ENCODE results near the gene LTB4R2.

The LTB4R2 gene

DNA sequence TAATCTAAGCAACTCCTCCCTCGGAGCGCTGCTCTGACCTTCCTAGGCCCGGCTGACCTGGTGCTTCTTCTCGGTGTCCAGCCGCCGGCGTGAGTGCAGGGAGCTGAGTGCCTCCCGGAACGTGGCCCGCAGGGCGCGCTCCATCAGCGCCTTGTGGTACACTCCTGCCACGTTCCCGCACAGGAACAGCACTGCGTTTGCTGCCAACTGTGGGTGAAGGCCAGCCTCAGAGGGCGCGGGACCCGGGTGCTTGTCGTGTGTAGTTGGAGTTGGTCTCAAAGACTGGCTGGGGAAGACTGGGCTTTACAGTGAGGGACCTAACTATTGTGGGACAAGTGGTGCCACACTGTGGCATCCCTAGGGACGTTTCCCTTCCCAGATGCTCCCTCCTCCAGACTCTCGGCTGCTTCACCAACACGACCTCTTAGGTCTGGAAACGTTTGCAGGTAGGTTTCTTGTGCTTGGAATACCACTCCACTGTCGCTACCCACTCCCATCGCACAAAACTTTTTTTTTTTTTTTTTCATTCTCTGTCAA lies 21.9 kb downstream of the LTB4R2 start:
- DNase-seq = no peak
- in situ Hi-C loops (cut with HindIII; ENCODE audit: low pct_ligation_motif_present, low pct_unique_long_range_greater_than_20kb, low sequenced_read_pairs) = no loop called here

DNA sequence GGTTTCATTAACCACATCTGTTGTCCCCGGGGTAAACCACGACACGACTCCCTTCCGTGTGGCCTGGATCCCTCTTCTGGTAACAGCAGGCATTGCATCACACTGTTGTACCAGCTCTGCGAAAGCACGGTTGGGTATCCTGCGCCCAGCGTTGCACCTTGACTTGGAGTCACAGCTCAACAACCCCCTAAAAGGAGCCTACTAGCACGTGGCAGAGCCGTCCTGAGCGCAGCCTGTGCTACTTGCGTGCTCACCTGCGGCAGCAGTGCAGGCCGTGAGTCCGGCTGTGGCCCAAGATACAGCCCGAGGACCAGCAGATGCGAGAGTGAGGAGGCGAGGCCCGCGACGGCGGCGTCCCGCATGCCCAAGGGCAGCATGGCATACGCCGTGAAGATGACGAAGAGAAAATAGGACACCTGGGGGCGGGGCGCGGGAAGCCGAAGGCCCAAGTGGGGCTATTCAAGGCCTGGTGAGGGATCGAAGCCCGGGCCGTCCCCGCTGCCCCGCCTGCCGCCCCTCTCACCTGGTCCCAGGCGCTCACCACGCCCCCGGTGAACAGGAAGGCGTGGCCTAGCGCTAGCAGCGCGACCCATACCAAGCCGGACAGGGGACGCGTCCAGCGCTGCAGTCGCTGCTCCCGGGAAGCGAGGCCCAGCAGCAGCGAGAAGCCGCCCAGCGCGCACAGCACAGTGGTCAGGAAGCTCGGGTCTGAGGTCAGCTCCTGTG lies 22.5 kb downstream of the LTB4R2 start:
- peak; percentile 32 for DNase-seq
- in situ Hi-C loops (cut with HindIII; ENCODE audit: low pct_ligation_motif_present, low pct_unique_long_range_greater_than_20kb, low sequenced_read_pairs) = no loop called here

DNA sequence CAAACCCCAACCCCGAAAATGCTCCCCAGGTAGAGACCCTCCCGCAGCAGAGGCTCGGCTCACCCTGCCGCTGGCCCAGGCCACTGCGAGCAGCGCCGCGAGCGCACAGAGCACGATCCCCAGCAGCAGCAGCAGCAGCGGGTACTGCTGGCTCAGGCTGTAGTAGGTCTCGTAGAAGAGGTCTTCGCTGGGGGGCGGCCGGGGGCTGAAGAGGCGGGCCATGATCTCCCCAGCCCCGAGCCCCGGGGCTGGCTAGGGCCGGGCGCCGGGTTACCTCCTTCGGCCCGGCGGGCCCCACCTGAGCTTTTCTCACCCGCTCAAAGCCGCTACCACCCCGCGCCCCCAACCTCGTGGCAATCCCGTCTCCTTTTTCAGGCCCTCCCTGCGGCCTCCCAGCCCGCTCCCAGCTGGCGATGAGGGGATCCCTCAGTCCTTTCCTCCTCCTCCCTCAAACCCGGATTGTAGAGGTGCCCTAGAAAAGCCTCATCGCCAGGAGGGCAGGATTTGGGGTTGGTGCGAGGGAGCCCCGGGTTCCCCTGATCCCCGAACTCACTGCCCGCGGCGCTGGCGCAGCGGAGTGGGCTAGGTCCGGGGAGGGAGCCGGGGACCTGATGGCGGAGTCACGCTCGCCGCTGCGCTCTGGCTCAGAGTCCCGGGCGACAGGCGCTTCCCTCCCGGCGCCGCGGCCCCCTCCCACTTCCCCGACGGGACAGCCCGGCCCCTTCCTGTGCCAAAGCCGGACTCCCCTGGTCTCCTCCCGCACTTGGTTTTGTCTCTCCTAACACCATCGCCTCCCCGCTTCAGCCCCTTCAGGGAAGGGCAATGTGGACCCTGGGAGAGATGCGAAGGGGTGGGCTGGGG lies 24.7 kb downstream of the LTB4R2 start, which contains the start of gene ADCY4:
Gene ADCY4 (minus strand): TSS at position 641 of the 861 bp plus-strand sequence. CDS start 419 bp downstream, at position 222.
- no peak for DNase-seq
- in situ Hi-C loops (cut with HindIII; ENCODE audit: low pct_ligation_motif_present, low pct_unique_long_range_greater_than_20kb, low sequenced_read_pairs) = no loop called here

DNA sequence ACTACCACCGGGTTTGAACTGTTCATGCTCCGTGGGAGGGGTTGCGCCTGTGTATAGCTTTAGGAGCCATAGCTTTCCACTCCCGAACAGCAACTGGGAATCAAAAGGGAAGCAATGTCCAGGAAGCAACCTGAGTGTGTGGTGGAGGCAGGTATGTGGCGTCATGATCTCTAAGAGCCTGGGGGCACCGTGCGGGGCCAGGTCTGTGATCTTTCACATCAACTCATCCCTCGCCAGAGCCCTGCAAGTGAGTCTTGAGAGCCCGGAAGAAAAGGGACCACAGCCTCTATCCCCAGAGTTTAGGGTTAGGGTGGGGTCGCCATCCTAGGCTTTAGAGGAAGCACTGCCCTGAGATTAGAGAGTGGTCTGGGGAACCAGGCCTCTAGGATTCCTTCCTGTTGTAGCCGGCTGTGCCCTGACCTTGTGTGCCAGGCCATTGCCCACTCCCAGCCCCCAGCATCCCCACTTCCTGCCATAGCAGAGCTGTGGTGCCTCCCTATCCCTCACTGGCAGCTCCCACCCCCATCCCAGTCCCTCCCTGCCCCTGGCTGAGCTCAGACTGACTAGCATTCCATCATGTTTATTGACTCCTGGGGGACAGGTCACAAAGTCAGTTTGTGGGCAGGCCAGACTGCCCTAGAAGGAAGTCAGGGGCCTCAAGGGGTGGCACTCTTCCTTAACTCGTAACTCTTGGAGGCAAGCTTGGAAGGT lies 25.7 kb downstream of the LTB4R2 start:
- DNase-seq = no peak

DNA sequence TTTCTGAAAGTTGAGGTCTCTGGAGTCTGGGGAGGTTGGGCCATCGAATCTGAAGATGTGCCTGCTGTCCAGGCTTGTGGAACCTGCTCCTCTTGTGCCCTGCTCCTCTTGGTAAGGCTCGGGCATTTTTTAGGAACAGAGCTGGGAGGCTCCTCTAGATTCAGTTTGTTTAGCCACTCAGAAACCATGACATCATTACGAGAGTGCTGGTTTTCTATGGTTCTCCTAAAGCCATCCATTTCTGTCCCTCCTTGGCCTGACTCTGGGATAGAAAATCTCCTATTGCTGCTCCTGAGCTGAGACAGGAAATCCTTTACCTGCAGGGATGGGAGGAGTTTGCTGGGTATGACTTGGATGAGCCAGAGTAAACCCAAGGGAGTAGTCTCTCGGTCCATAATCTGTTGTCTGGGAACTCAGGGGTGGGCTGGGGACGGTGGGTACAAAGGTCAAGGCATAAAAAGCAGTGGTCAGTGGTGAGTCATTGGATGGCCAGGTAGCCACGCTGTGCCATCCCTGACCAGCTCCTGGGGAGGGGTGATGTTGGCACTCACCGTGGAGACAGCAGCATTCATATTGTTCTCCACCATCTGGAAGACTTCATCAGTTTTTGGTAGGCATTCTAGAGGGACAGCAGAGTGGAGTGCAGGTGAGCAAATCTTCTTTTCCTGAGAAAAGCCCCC lies 27.3 kb downstream of the LTB4R2 start:
- no peak for DNase-seq
- in situ Hi-C loops (cut with HindIII; ENCODE audit: low pct_ligation_motif_present, low pct_unique_long_range_greater_than_20kb, low sequenced_read_pairs) = no loop called here

More for the DNA sequence above, 25.7 kb downstream of the LTB4R2 start:
- in situ Hi-C loops (cut with HindIII; ENCODE audit: low pct_ligation_motif_present, low pct_unique_long_range_greater_than_20kb, low sequenced_read_pairs) = no loop called here

DNA sequence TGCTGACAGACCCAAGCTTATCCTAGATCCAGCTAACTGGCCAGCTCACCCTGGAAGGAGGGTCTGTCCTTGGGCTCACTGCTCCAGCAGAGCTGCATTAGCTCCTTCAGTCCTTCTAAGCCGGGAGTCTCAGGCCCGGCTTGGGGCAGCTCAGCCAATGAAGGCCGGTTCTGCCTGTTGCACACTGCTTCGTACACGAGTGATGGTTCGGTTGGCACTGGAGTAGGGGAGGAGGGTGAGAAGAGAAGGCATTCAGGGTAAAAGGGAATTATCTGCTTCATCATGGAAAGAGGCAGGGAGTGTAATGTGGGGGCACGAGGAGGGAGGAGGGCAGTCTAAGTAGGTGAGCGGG lies 27.9 kb downstream of the LTB4R2 start:
- in situ Hi-C loops (cut with HindIII; ENCODE audit: low pct_ligation_motif_present, low pct_unique_long_range_greater_than_20kb, low sequenced_read_pairs) = no loop called here
- DNase-seq = no peak

DNA sequence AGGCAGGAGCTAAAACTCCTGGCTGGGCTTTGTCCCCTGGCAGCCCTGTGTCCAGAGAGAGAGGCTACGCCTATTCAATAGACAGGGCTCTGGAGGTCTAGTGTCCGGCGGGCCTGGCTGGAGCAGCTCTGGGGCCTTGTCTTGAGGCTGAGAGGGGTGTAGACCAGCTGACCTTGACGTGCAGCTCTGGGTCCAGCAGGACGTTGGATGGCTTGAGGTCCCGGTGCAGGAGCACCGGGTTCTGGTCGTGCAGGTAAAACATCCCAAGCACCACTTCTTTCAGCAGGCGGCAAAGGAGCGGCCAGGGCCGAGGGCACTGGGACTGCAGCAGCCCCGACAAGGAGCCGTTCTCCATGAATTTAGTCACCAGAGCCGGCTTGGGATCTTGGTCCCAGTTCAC lies 28.9 kb downstream of the LTB4R2 start:
- DNase-seq = no peak
- in situ Hi-C loops (cut with HindIII; ENCODE audit: low pct_ligation_motif_present, low pct_unique_long_range_greater_than_20kb, low sequenced_read_pairs) = no loop called here

DNA sequence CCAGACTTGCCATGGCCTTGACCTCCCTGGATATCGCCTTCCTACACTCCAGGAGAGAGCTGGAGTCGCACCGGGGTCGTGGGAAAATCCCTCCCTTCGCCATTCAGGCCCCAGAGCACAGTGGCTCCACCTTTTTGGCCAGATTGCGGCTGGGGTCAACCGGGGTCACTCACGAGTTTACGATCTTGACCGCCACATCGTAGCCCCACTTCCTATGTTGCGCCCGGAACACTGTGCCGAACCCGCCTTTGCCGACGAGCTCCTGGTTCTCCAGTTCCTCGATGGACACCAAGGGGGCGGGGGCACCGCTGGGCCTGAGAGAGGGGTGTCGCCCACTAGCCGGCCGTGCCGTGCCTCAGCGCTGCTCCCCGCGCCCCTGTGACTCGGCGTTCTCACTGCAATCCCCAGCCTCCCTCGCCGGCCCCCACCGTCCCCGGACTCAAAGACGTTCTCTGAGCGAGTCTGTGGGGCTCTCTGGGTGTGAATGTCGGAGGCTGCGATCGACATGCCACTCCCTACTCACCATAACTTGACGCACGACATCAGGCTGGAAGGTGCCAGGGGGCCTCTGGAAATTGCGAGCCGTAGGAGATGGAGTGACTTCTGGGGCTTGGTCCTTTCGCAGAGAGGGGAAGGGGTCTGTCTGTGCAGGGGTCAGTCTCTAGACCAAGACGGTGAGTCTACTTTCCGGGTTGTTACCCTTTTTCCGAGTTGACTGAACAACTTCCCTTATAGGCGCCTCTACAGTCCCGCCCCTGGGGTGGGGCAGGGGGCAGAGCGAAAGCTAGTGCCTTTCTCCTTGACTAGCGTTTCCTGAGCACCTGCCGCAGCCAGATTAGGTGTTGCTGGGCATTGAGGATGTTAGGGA lies 29.6 kb downstream of the LTB4R2 start, which contains the start of gene RIPK3:
Gene RIPK3 (minus strand): TSS at position 708 of the 868 bp plus-strand sequence. CDS start 165 bp downstream, at position 543.
- DNase-seq = no peak
- in situ Hi-C loops (cut with HindIII; ENCODE audit: low pct_ligation_motif_present, low pct_unique_long_range_greater_than_20kb, low sequenced_read_pairs) = no loop called here

DNA sequence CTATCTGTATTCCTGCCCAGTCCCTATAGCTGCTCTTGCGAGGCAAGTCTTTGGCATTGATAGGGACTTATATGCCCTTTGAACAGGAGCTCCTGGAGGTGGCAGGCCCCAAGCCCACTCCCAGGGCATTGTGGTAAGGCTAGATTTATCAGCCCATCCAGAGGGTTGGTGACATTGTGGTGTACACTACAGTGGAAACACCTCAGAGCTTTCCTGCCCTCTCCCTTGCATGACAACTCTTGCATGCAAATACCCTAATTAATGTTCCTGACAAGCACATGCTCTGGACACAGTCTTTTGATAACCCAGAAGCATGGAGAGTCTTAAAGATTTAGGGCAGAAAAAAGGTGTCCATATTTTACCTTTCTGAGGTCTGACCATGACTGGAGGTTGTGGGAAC lies 30.7 kb downstream of the LTB4R2 start:
- no peak for DNase-seq
- in situ Hi-C loops (cut with HindIII; ENCODE audit: low pct_ligation_motif_present, low pct_unique_long_range_greater_than_20kb, low sequenced_read_pairs) = no loop called here

DNA sequence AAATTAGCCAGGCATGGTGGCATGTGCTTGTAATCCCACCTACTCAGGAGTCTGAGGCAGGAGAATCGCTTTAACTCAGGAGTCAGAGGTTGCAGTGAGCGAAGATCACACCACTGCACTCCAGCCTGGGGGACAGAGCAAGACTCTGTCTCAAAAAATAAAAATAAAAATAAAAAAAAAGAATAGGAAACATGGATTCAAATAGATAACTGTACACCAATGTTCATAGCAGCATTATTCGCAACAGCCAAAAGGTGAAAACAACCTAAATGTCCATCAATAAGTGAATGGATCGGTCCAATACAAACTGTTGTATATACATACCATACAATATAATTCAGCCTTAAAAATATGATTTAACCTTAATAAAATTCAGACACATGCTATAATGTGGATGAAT lies 32.9 kb downstream of the LTB4R2 start:
- no peak for DNase-seq
- in situ Hi-C loops (cut with HindIII; ENCODE audit: low pct_ligation_motif_present, low pct_unique_long_range_greater_than_20kb, low sequenced_read_pairs) = no loop called here

DNA sequence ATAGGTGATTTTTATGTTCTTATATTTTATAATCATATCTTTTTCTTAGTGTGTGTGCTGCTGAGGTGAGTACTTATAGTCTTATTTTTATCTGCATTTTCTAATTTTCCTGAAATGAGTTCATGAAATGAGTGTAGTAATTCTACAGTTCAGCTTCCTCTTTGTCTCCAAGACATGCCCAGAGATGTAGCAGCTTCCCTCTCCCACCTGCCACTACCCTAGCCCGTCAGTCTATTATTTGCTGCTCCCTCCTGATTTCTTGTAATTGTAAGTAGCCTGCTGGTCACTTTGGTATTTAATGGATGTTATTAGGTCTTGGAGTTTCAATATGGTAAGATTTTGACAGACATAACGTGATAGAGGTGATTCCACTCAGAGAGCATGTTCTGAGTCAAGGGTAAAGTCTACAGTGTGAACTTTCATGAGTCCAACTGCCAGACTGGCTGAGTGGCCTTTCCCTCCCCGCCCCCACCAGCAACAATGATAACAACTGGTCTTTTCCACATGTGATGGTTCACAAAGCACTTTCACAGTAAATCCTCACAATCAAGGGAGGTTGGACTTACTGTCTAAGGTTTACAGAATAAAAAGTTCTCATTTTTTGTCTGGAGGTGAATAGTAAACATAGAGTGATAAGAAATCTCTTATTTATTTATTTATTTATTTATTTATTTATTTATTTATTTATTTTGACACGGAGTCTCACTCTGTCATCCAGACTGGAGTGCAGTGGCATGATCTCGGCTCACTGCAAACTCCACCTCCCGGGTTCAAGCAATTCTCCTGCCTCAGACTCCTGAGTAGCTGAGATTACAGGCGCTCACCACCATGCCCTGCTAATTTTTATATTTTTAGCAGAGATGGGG lies 34.1 kb downstream of the LTB4R2 start:
- in situ Hi-C loops (cut with HindIII; ENCODE audit: low pct_ligation_motif_present, low pct_unique_long_range_greater_than_20kb, low sequenced_read_pairs) = no loop called here
- no peak for DNase-seq

DNA sequence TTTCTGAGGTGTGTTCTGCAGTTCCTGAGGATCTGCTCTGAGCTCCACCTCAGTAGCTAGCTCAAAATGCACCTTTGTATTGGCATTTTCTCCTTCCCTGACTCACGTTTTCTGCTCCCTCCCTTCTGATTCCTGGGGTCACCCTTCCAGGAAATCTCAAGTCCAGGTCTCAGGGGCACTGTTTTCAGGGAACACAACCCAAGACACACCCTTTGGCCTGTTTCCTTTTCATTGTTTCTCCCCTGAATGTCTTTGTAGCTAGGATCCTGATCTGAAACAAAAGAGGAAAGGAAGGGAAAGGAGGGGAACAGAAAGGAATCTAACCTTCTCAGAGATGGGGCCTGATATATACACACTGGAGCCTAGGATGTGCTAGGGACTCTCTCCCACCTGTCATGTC lies 37.2 kb downstream of the LTB4R2 start:
- in situ Hi-C loops (cut with HindIII; ENCODE audit: low pct_ligation_motif_present, low pct_unique_long_range_greater_than_20kb, low sequenced_read_pairs) = no loop called here
- no peak for DNase-seq

DNA sequence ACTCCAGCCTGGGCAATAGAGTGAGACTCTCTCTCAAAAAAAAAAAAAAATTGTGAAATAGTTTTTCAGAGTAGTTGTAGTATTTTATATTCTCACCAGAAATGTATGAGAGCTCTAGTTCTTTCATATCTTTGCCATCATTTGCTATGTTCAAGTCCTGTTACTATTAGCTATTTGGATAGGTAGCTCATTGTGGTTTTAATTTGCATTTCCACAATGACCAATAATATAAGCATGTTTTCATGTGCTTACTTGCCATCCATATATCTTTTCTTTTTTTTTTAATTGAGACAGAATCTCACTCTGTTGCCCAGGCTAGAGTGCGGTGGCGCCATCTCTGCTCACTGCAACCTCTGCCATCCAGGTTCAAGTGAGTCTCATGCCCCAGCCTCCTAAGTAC lies 38.2 kb downstream of the LTB4R2 start:
- no peak for DNase-seq
- in situ Hi-C loops (cut with HindIII; ENCODE audit: low pct_ligation_motif_present, low pct_unique_long_range_greater_than_20kb, low sequenced_read_pairs) = no loop called here

DNA sequence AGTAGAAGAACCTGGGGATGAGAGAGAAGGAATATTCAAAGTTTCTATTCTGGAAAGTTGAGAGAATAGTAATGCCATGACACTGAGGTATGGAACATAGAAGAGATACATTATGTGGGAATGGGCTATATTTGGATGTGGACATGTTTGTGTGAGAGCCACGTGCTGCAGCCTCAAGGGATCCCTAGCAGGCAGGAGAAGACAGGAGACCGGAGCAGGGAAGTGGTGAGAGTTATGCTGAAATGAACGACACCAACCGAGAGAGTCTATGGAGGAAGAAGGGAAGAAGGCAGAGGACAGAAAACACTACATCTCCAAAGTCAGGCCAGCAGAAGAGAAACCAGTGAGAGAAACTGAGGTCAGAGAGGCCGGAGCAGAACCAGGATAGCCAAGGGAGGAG lies 39.8 kb downstream of the LTB4R2 start:
- in situ Hi-C loops (cut with HindIII; ENCODE audit: low pct_ligation_motif_present, low pct_unique_long_range_greater_than_20kb, low sequenced_read_pairs) = no loop called here

DNA sequence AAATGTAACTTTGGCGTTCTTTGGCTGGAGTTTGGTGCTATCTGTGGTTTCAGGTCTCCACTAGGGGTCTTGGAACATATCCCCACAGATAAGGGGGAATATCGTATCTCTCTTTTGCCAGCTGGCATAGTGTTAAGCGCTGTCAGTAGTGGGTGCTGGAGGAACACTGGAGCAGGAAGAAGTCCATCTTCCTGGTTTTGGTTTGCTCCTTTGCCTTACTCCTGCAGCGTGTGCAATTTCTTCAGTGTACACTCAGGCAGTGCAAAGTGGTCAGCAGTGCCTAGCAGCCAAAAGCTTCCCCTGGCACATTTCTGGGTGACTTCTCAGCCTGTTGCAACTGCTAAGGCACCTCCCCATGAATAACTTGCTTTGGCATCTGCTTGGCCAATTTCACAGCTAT lies 41.6 kb downstream of the LTB4R2 start:
- DNase-seq = no peak
- in situ Hi-C loops (cut with HindIII; ENCODE audit: low pct_ligation_motif_present, low pct_unique_long_range_greater_than_20kb, low sequenced_read_pairs) = no loop called here

More for the DNA sequence above, 39.8 kb downstream of the LTB4R2 start:
- no peak for DNase-seq

DNA sequence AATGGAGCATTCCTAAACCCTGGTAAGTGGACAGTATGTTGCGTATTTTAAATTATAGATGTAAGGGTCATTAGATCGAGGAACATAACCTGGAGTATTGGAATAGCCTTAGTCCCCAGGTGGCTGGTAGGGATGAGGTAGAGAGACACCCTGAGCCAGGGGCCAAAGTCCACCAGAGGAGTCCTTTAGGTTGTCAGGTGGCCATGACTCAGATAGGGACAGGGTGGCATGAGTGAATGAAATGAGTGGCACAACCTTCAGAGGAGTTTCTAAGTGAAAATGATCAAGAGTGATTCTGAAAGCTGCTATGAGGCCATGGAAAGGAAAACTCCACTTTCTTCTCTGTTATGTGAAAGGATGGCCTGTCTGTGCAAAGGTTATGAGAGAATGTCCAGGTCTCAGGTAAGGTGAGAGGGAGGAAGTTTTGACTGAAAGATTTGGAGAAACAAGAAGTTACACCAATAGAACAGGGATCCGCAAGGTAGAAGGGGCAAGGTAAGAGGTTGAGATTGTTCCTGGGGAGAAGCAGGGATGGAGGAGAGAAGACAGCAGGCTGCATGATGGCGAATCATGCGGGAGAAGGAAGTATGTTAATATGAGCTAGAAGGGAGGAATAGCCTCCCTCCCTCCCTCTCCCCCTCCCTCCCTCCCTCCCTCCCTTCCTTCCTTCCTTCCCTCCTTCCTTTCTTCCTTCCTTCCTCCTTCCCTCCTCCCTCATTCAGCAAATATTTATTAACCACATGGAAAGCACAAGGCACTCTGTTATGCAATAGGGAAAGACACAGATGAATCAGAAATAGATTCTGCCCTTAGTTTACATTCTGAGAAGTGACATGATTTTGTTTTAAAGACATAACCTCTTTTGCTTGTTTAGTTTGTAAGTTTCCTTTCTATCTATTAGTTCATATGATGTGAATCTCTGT lies 43.9 kb downstream of the LTB4R2 start:
- no peak for DNase-seq
- in situ Hi-C loops (cut with HindIII; ENCODE audit: low pct_ligation_motif_present, low pct_unique_long_range_greater_than_20kb, low sequenced_read_pairs) = no loop called here

All from ACHN (cell line).